Neural progenitor cell (in vitro differentiated cells): ENCODE measurements around the gene TRIM26. TPM values are rescaled to one million over a fixed set of nuclear protein-coding genes. Genes with fewer than 3 reads are reported as not detected.
A peak's percentile ranks its signal among the peaks of the same experiment; 100 is the strongest.

Experiments used
- DNase-seq: peaks from one replicate; pipeline ENCODE4 v3.0.0-alpha.2; 2016; ENCODE audit warnings: low spot score
- H2AFZ ChIP-seq: fragments of 200-600 bp; sonication (generic); replicated peaks from 2 replicates; pipeline ENCODE4 v1.6.1; 2016; ENCODE audit warnings: antibody characterized with exemption
- H3F3A ChIP-seq: fragments of 200-600 bp; sonication (generic); 2 replicates; pipeline ENCODE4 v1.6.1; 2016; ENCODE audit warnings: antibody characterized with exemption, low read depth
- H3K27ac ChIP-seq: fragments of 200-600 bp; sonication (generic); 2 replicates; pipeline ENCODE4 v1.5.1; 2016; ENCODE audit warnings: mild to moderate bottlenecking
- H3K27me3 ChIP-seq: fragments of 200-600 bp; sonication (generic); 2 replicates; pipeline ENCODE4 v1.6.1; 2016; ENCODE audit warnings: mild to moderate bottlenecking, moderate library complexity
- H3K36me3 ChIP-seq: fragments of 200-600 bp; sonication (generic); 2 replicates; pipeline ENCODE4 v1.5.1; 2016
- H3K4me1 ChIP-seq: fragments of 200-600 bp; sonication (generic); 2 replicates; pipeline ENCODE4 v1.6.1; 2016; ENCODE audit warnings: mixed run types
- H3K4me2 ChIP-seq: fragments of 200-600 bp; sonication (generic); 2 replicates; pipeline ENCODE4 v1.6.1; 2016
- H3K4me3 ChIP-seq: fragments of 200-600 bp; sonication (generic); 2 replicates; pipeline ENCODE4 v1.5.1; 2016
- H3K79me2 ChIP-seq: fragments of 200-600 bp; sonication (generic); 2 replicates; pipeline ENCODE4 v1.6.1; 2016; ENCODE audit warnings: low read depth
- H3K9ac ChIP-seq: fragments of 200-600 bp; sonication (generic); 2 replicates; pipeline ENCODE4 v1.6.1; 2016
- H3K9me3 ChIP-seq: fragments of 200-600 bp; sonication (generic); 2 replicates; pipeline ENCODE4 v1.5.1; 2016; ENCODE audit warnings: low read depth
- H4K20me1 ChIP-seq: fragments of 200-600 bp; sonication (generic); 2 replicates; pipeline ENCODE4 v1.6.1; 2016; ENCODE audit warnings: low read depth
- H3K27ac Mint-ChIP-seq: 3 replicates; pipeline ENCODE4 v1.8.0; 2021; ENCODE audit warnings: mixed read lengths
- H3K27me3 Mint-ChIP-seq: 2 replicates; pipeline ENCODE4 v1.8.0; 2022; ENCODE audit warnings: low read depth, mild to moderate bottlenecking, inconsistent platforms, moderate library complexity, mixed read lengths; ENCODE audit not compliant: insufficient read depth
- H3K36me3 Mint-ChIP-seq: 3 replicates; pipeline ENCODE4 v1.8.0; 2021; ENCODE audit warnings: mixed read lengths
- H3K4me1 Mint-ChIP-seq: 3 replicates; pipeline ENCODE4 v1.8.0; 2021; ENCODE audit warnings: mixed read lengths
- H3K4me3 Mint-ChIP-seq: 3 replicates; pipeline ENCODE4 v1.8.0; 2021; ENCODE audit warnings: mild to moderate bottlenecking, moderate library complexity, mixed read lengths
- H3K9me3 Mint-ChIP-seq: 3 replicates; pipeline ENCODE4 v1.8.0; 2020; ENCODE audit warnings: mixed read lengths
- EZH2 ChIP-seq: fragments of 200-600 bp; sonication (generic); IDR thresholded peaks from 2 replicates; pipeline ENCODE4 v1.6.1; 2017; ENCODE audit warnings: antibody characterized with exemption, mild to moderate bottlenecking, moderate library complexity
- EZH2phosphoT487 ChIP-seq: fragments of 200-600 bp; sonication (generic); IDR thresholded peaks from 2 replicates; pipeline ENCODE4 v1.6.1; 2017; ENCODE audit warnings: antibody characterized with exemption
- total RNA-seq: library from RNA; depleted of rRNA; stranded (reverse); fragments of >200 nt; gene quantifications from 2 replicates; pipeline ENCODE4 v1.2.3, GENCODE V29; 2015; ENCODE audit warnings: low replicate concordance
- TF ChIP-seq, protein P1 (sequence below): fragments of 200-600 bp; sonication (generic); IDR thresholded peaks from 2 replicates; pipeline ENCODE4 v1.5.1; 2017; ENCODE audit warnings: antibody characterized with exemption, mild to moderate bottlenecking

TRIM26 gene
- total RNA-seq, 1 donor from 2014 or later: 8.3 TPM

- no peaks in the 10 kb centered on the region for H3F3A ChIP-seq
- H3K79me2 ChIP-seq: no peaks in the 10 kb centered on the region
- H3K27ac ChIP-seq: no peak overlapping the region
- Mint-ChIP-seq H3K27ac (no peak overlapping the region), H3K4me3 (no peak overlapping the region), H3K27me3 (peaks cover 8% of the 10 kb centered on the region), H3K36me3 (peaks cover 3% of the 10 kb centered on the region), H3K4me1 (no peaks in the 10 kb centered on the region), H3K9me3 (peaks cover 17% of the 10 kb centered on the region)
- no peak overlapping the region for H2AFZ ChIP-seq
- no peaks in the 10 kb centered on the region for H3K4me1 ChIP-seq
- H3K9me3 ChIP-seq: peaks cover 8% of the 10 kb centered on the region
- H3K4me3 ChIP-seq: no peak overlapping the region
- no peak overlapping the region for H3K4me2 ChIP-seq
- peaks cover 45% of the 10 kb centered on the region for H3K27me3 ChIP-seq
- no peaks in the 10 kb centered on the region for H4K20me1 ChIP-seq
- H3K9ac ChIP-seq: no peak overlapping the region
- no peaks in the 10 kb centered on the region for H3K36me3 ChIP-seq
- DNase-seq: no peak
- no peak for TF ChIP-seq EZH2
- TF ChIP-seq, protein P1, sequence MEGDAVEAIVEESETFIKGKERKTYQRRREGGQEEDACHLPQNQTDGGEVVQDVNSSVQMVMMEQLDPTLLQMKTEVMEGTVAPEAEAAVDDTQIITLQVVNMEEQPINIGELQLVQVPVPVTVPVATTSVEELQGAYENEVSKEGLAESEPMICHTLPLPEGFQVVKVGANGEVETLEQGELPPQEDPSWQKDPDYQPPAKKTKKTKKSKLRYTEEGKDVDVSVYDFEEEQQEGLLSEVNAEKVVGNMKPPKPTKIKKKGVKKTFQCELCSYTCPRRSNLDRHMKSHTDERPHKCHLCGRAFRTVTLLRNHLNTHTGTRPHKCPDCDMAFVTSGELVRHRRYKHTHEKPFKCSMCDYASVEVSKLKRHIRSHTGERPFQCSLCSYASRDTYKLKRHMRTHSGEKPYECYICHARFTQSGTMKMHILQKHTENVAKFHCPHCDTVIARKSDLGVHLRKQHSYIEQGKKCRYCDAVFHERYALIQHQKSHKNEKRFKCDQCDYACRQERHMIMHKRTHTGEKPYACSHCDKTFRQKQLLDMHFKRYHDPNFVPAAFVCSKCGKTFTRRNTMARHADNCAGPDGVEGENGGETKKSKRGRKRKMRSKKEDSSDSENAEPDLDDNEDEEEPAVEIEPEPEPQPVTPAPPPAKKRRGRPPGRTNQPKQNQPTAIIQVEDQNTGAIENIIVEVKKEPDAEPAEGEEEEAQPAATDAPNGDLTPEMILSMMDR: no peak
- no peak for TF ChIP-seq EZH2phosphoT487
Measured at GRCh38 chr6:30178837-30179236, 34.4 kb downstream of the TRIM26 start.

GRCh38 chr6:30175765-30176164, 37.4 kb downstream of the TRIM26 start:
- no peak overlapping the region for H3K27ac ChIP-seq
- Mint-ChIP-seq H3K4me1 (no peaks in the 10 kb centered on the region), H3K27ac (no peak overlapping the region), H3K27me3 (peaks cover 7% of the 10 kb centered on the region), H3K36me3 (peaks cover under 1% of the 10 kb centered on the region), H3K4me3 (no peak overlapping the region), H3K9me3 (peaks cover 8% of the 10 kb centered on the region)
- no peak overlapping the region for H3K4me3 ChIP-seq
- H3K79me2 ChIP-seq: no peaks in the 10 kb centered on the region
- peaks cover 6% of the 10 kb centered on the region for H3F3A ChIP-seq
- H2AFZ ChIP-seq: no peak overlapping the region
- H3K36me3 ChIP-seq: no peaks in the 10 kb centered on the region
- H3K9me3 ChIP-seq: peaks cover 8% of the 10 kb centered on the region
- TF ChIP-seq EZH2: no peak
- TF ChIP-seq EZH2phosphoT487: no peak
- TF ChIP-seq, protein P1: no peak
- H3K4me1 ChIP-seq: peaks cover 4% of the 10 kb centered on the region
- DNase-seq: no peak
- peaks cover 3% of the 10 kb centered on the region for H4K20me1 ChIP-seq
- no peak overlapping the region for H3K9ac ChIP-seq
- peaks cover 75% of the 10 kb centered on the region for H3K27me3 ChIP-seq
- no peak overlapping the region for H3K4me2 ChIP-seq

GRCh38 chr6:30172681-30173080, 40.5 kb downstream of the TRIM26 start:
- DNase-seq: no peak
- H3K4me3 ChIP-seq: no peak overlapping the region
- no peaks in the 10 kb centered on the region for H3K4me1 Mint-ChIP-seq
- peaks cover 12% of the 10 kb centered on the region for H3F3A ChIP-seq
- peaks cover 4% of the 10 kb centered on the region for H3K4me1 ChIP-seq
- TF ChIP-seq, protein P1: no peak
- TF ChIP-seq EZH2phosphoT487 (no peak), EZH2 (no peak)
- H3K27me3 Mint-ChIP-seq: peaks cover 18% of the 10 kb centered on the region
- no peak overlapping the region for H3K27ac Mint-ChIP-seq
- no peak overlapping the region for H3K9ac ChIP-seq
- no peak overlapping the region for H3K27ac ChIP-seq
- peak overlapping the region; percentile 91 for H3K4me2 ChIP-seq
- no peaks in the 10 kb centered on the region for H3K79me2 ChIP-seq
- no peaks in the 10 kb centered on the region for H3K36me3 ChIP-seq
- no peak overlapping the region for H3K4me3 Mint-ChIP-seq
- H3K9me3 Mint-ChIP-seq: no peaks in the 10 kb centered on the region
- H3K27me3 ChIP-seq: peaks cover 100% of the 10 kb centered on the region
- H3K9me3 ChIP-seq: no peaks in the 10 kb centered on the region
- H3K36me3 Mint-ChIP-seq: no peaks in the 10 kb centered on the region
- no peak overlapping the region for H2AFZ ChIP-seq
- H4K20me1 ChIP-seq: peaks cover 3% of the 10 kb centered on the region
